Uterus (tissue), 4 donors: ENCODE measurements around the gene BRAT1. TPM values are rescaled to one million over a fixed set of nuclear protein-coding genes. Genes with fewer than 3 reads are reported as not detected.

Source experiments
- DNase-seq, 2 donors: peaks; one replicate each; pipeline ENCODE4 v3.0.0-alpha.2; 2019 to 2020
- H3K27ac ChIP-seq, 2 donors: fragments of 200-600 bp; sonication (generic); 1 replicate in 1 of 2; 2 replicates in 1 of 2; pipeline ENCODE4 v1.5.1; 2016 to 2018
- H3K27me3 ChIP-seq, 2 donors: fragments of 200-600 bp; sonication (generic); one replicate each; pipeline ENCODE4 v1.5.1; 2018 to 2019; ENCODE audit warnings: control low read depth in 1 of 2
- H3K36me3 ChIP-seq, 2 donors: fragments of 200-600 bp; sonication (generic); one replicate each; pipeline ENCODE4 v1.5.1; 2019; ENCODE audit warnings: control low read depth in 1 of 2
- H3K4me1 ChIP-seq, 2 donors: fragments of 200-600 bp; sonication (generic); one replicate each; pipeline ENCODE4 v1.5.1; 2018 to 2019; ENCODE audit warnings: control low read depth in 1 of 2
- H3K4me3 ChIP-seq, 2 donors: fragments of 200-600 bp; sonication (generic); 1 replicate in 1 of 2; 2 replicates in 1 of 2; pipeline ENCODE4 v1.5.1; 2018 to 2019; ENCODE audit warnings: mild to moderate bottlenecking in 1 of 2
- H3K9me3 ChIP-seq, 2 donors: fragments of 200-600 bp; sonication (generic); one replicate each; pipeline ENCODE4 v1.5.1; 2019; ENCODE audit warnings: control low read depth in 1 of 2
- POLR2A ChIP-seq, 2 donors: fragments of 450-650 bp; IDR thresholded peaks; one replicate each; pipeline ENCODE4 v1.6.1; 2016; ENCODE audit warnings: antibody characterized with exemption in 2 of 2, mild to moderate bottlenecking in 1 of 2, moderate library complexity in 1 of 2
- intact Hi-C: fragments of 100-400 bp; cut with DNase I; formaldehyde crosslinking; loops from one replicate; pipeline ENCODE4 v1.15.1; 2023; ENCODE audit warnings: low total_unique reads
- total RNA-seq, 4 donors: library from RNA; depleted of rRNA in 3 of 4; stranded (reverse); fragments of >200 nt in 3 of 4; gene quantifications; one replicate each; pipeline versions ENCODE4 v1.1.0 to v1.2.4, GENCODE V29; 2014 to 2023
- TF ChIP-seq, protein P1 (sequence below), 4 experiments: fragments of 200-600 bp in 2 of 4; fragments of 450-650 bp in 2 of 4; sonication (generic) in 2 of 4; IDR thresholded peaks; one replicate each; pipeline ENCODE4 v1.5.1; 2016 to 2019; ENCODE audit warnings: antibody characterized with exemption in 4 of 4, mild to moderate bottlenecking in 2 of 4, moderate library complexity in 1 of 4
- donor health status: DM: yes; HTN: yes; CAD: no.

BRAT1 gene
- total RNA-seq, 4 donors from 2014 or later, result 10.3 to 44.3 (median 36.0) TPM

DNA sequence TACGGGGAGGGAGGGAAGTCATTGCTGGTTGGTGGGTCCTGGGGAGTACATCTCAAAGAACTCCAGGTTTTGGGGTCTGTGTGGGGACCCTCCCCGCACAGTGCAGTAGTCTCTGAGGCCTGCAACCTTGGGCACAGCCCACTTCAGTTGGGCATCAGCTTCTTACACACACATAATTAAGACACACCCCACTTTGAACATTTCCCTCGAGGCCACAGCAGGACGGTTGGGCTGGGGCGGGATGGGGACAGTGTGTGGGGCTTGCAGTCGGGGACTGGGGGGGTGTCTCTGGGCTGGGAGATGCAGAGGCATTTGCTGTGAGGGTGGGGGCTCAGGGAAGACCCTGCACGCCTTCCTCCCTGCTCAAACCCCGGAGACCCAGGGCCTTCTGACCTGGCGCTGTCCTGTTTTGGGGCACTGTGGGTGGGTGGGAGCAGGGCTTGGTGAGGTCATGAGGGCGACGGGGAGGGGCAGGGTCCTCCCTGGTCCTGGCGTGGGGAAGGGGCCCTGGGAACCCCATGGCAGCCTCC, 34.5 kb downstream of the BRAT1 start:
- Histone ChIP-seq H3K4me3 (peak overlapping the region; percentile 32 to 34), H3K36me3 (no peaks in the 10 kb centered on the region), H3K27ac (peak overlapping the region; percentile 12 to 67), H3K9me3 (no peaks in the 10 kb centered on the region), H3K4me1 (peaks cover 0 to 19% of the 10 kb centered on the region in 2 donors), H3K27me3 (peaks cover 0 to 10% of the 10 kb centered on the region in 2 donors)
- TF ChIP-seq POLR2A (IDR thresholded peaks at IDR 0.05), result no peak
- TF ChIP-seq, protein P1, sequence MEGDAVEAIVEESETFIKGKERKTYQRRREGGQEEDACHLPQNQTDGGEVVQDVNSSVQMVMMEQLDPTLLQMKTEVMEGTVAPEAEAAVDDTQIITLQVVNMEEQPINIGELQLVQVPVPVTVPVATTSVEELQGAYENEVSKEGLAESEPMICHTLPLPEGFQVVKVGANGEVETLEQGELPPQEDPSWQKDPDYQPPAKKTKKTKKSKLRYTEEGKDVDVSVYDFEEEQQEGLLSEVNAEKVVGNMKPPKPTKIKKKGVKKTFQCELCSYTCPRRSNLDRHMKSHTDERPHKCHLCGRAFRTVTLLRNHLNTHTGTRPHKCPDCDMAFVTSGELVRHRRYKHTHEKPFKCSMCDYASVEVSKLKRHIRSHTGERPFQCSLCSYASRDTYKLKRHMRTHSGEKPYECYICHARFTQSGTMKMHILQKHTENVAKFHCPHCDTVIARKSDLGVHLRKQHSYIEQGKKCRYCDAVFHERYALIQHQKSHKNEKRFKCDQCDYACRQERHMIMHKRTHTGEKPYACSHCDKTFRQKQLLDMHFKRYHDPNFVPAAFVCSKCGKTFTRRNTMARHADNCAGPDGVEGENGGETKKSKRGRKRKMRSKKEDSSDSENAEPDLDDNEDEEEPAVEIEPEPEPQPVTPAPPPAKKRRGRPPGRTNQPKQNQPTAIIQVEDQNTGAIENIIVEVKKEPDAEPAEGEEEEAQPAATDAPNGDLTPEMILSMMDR (IDR thresholded peaks at IDR 0.05), result no peak
- DNase-seq, result no peak
- intact Hi-C loops, result no loop called here

DNA sequence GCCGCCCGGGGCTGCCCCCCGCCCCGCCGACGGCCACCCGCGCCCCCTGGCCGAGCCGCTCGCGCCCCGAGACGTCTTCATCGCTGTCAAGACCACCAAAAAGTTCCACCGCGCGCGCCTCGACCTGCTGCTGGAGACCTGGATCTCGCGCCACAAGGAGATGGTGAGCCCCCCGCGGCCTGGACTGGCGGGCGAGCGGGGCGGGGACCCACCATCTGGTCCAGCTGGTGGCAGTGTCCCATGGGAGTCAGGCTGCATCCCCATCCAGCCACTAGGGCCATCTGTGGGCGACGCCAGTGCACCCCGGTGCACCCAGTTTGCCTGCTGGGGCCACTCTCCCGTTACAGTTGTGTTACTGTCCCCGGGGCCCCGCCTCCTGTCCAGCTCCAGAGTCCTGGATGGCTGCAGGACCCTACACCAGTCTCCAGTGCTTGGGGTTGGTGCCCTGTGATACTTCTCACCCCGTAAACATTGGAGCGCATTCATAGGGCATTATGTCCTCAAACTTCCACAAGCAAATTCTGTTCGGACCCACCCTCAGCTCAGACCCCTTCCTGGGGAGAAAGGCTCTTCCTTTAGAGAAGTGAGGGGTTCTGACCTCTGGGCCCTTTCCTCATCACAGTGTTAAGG, 35.1 kb downstream of the BRAT1 start:
- H3K9me3 ChIP-seq, result no peaks in the 10 kb centered on the region
- H3K36me3 ChIP-seq, result no peaks in the 10 kb centered on the region
- peaks cover 0 to 19% of the 10 kb centered on the region in 2 donors for H3K4me1 ChIP-seq
- H3K27ac ChIP-seq, result peak overlapping the region in 1 of 2 donors; percentile 67
- H3K27me3 ChIP-seq, result peaks cover 0 to 10% of the 10 kb centered on the region in 2 donors
- peak overlapping the region; percentile 32 to 34 for H3K4me3 ChIP-seq
- TF ChIP-seq POLR2A (IDR thresholded peaks at IDR 0.05), result no peak
- TF ChIP-seq, protein P1 (IDR thresholded peaks at IDR 0.05), result no peak
- no peak for DNase-seq
- intact Hi-C loops, result no loop called here

DNA sequence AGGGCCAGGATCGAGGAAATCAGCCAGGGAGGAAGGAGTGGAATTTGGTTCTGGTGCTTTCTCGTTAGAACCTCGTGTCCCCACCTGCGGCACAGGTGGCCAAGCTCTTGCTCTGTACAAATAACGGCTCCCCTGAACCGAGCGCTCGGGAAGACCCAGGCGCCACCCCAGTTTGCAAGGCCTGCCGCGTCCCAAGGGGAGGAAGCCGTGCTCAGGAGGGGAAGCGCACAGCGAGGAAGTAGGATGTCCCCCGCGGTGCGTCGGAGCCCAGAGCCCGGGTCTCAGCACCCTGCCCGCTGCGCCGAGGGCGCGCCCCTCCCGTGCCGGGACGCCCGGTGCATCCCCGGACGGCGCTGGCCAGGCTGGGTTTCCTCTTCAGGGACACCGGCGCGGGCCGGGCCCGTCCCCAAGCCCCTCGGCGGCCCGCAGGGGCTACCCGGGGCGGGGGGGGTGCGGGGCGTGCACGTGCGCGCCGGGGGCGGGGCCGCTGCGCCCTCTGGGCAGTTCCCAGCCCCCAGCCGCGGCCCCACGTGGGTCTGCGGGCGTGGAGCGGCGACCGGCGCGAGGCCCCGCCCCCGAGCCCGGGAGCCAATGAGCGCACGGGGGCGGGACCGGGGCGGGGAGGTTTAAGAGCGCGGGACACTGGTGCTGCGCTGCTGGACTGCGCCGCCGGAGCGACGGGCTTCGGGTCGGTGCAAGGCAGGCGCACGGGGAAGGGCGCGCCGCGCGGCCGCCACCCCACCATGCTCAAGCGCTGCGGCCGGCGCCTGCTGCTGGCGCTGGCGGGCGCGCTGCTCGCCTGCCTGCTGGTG, 36.0 kb downstream of the BRAT1 start, which contains the start of gene LFNG:
LFNG (plus strand) TSS at position 656 of the 812 bp plus-strand sequence; CDS start at position 744, 88 bp downstream.
- Histone ChIP-seq H3K4me1 (peaks cover 0 to 19% of the 10 kb centered on the region in 2 donors), H3K9me3 (no peaks in the 10 kb centered on the region), H3K27ac (peak within 1 kb of the TSS; percentile 56 to 67), H3K27me3 (peaks cover 0 to 10% of the 10 kb centered on the region in 2 donors), H3K36me3 (no peaks in the 10 kb centered on the region), H3K4me3 (peak within 1 kb of the TSS; percentile 32 to 51)
- TF ChIP-seq, protein P1 (IDR thresholded peaks at IDR 0.05), result peak in 1 of 4 experiments; percentile 44
- TF ChIP-seq POLR2A (IDR thresholded peaks at IDR 0.05), result peak; percentile 97 to 98
- DNase-seq, result peak; percentile 76 to 85
- intact Hi-C loops, result no loop called here

DNA sequence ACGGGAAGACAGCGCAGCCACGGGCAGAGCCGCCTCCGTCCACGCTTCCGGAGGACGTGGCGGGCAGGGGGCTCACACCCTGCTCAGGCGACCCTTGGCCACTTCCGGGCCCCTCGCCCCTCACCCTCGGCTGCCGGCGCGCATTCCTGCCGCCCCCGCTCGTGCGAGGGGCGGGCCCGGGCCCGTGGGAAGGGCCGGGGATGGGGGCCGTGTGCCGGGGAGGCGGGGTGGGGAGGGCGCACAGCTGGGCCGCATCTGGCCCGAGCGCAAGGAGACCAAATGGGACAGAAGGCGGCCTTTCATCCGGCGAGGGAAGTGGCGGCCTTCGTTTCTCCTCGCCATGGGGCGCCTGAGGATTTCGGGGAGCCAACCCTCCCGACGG, 36.6 kb downstream of the BRAT1 start:
- peak overlapping the region; percentile 28 to 51 for H3K4me3 ChIP-seq
- peak overlapping the region; percentile 56 to 62 for H3K27ac ChIP-seq

More for the DNA sequence above, 36.6 kb downstream of the BRAT1 start:
- H3K27me3 ChIP-seq, result peaks cover 0 to 10% of the 10 kb centered on the region in 2 donors
- H3K4me1 ChIP-seq, result peaks cover 0 to 19% of the 10 kb centered on the region in 2 donors
- intact Hi-C loops, result no loop called here
- TF ChIP-seq POLR2A (IDR thresholded peaks at IDR 0.05), result no peak
- TF ChIP-seq, protein P1 (IDR thresholded peaks at IDR 0.05), result no peak
- H3K36me3 ChIP-seq, result no peaks in the 10 kb centered on the region
- H3K9me3 ChIP-seq, result no peaks in the 10 kb centered on the region
- DNase-seq, result no peak
